C4-2B (cell line): ENCODE measurements around the gene CYTH3.

ENCODE experiments used
- H3K27ac ChIP-seq: fragments of 450-650 bp; 2 replicates; pipeline ENCODE4 v1.5.1; 2017
- ZFX ChIP-seq: fragments of 450-650 bp; IDR thresholded peaks from 2 replicates; pipeline ENCODE4 v1.6.1; 2017
- TF ChIP-seq, protein P1 (sequence below): fragments of 450-650 bp; conservative IDR thresholded peaks from 2 replicates; pipeline ENCODE4 v1.5.1; 2017; ENCODE audit warnings: mild to moderate bottlenecking

The CYTH3 gene

GRCh38 chr7:6116211-6116610 is 156.2 kb downstream of the CYTH3 start:
- TF ChIP-seq ZFX: no peak
- TF ChIP-seq, protein P1, sequence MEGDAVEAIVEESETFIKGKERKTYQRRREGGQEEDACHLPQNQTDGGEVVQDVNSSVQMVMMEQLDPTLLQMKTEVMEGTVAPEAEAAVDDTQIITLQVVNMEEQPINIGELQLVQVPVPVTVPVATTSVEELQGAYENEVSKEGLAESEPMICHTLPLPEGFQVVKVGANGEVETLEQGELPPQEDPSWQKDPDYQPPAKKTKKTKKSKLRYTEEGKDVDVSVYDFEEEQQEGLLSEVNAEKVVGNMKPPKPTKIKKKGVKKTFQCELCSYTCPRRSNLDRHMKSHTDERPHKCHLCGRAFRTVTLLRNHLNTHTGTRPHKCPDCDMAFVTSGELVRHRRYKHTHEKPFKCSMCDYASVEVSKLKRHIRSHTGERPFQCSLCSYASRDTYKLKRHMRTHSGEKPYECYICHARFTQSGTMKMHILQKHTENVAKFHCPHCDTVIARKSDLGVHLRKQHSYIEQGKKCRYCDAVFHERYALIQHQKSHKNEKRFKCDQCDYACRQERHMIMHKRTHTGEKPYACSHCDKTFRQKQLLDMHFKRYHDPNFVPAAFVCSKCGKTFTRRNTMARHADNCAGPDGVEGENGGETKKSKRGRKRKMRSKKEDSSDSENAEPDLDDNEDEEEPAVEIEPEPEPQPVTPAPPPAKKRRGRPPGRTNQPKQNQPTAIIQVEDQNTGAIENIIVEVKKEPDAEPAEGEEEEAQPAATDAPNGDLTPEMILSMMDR: no peak
- H3K27ac ChIP-seq: no peak overlapping the region
